LNCAP (cell line): ENCODE data around the gene B4GALT6.
A peak's percentile ranks its signal among the peaks of the same experiment; 100 is the strongest.

Experiments used
- CTCF ChIP-seq: fragments of 450-650 bp; IDR thresholded peaks from 2 replicates; pipeline ENCODE4 v1.5.1; 2017; ENCODE audit warnings: mild to moderate bottlenecking

B4GALT6 gene

GRCh38 chr18:31686572-31686971 lies 2.2 kb upstream of the B4GALT6 start:
- no peak for TF ChIP-seq CTCF

GRCh38 chr18:31685097-31686082 lies 1.0 kb upstream of the B4GALT6 start:
- TF ChIP-seq CTCF: peak; percentile 60

- TF ChIP-seq CTCF: no peak
Observed at GRCh38 chr18:31683968-31684278, 458 bp downstream of the B4GALT6 start.

- no peak for TF ChIP-seq CTCF
Observed at GRCh38 chr18:31683106-31683505, 1.3 kb downstream of the B4GALT6 start.

GRCh38 chr18:31680831-31681568 lies 3.4 kb downstream of the B4GALT6 start:
- peak; percentile 45; the same call in 1 of the 2 replicates for TF ChIP-seq CTCF

- no peak for TF ChIP-seq CTCF
Observed at GRCh38 chr18:31680433-31680811, 4.0 kb downstream of the B4GALT6 start.

- TF ChIP-seq CTCF: no peak
Observed at GRCh38 chr18:31679791-31680432, 4.5 kb downstream of the B4GALT6 start.
